Measurements from ENCODE around the gene TNS3.

TNS3 gene

DNA sequence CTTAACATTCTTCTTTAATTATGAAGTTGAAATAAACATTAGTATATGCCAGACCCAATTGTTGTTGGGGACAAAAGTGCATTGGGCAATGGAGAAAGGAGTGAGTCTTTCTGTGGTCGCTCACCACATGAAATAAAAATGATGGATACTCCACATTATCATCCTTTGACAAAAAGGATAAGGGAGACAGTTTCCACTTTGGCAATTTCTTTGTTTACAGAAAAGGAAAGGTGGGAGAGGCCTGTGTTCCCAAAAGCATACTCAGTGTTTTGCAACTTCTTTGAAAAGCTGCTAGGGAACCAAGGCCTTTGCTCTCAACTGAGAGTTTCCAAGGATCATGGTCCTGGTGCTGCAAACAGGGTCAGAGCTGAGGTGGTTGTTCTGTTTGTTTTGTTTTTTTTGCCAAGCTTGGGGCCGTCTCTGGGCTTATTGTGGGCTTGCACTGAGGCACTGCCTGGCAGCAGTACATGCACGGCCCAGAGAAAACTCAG, 341.9 kb downstream of the TNS3 start:
- no peaks in the 10 kb centered on the region for H3K27me3 Mint-ChIP-seq
- H3K9me3 Mint-ChIP-seq: no peaks in the 10 kb centered on the region
- H3K4me1 Mint-ChIP-seq: no peaks in the 10 kb centered on the region
- H3K4me3 Mint-ChIP-seq: no peak overlapping the region
- ATAC-seq (no peak), DNase-seq (no peak)
- no peak overlapping the region for H3K27ac Mint-ChIP-seq

- DNase-seq: no peak
- H3K9me3 Mint-ChIP-seq: no peaks in the 10 kb centered on the region
- no peaks in the 10 kb centered on the region for H3K27me3 Mint-ChIP-seq
- H3K4me1 Mint-ChIP-seq: no peaks in the 10 kb centered on the region
- H3K27ac Mint-ChIP-seq: no peak overlapping the region
- no peak for ATAC-seq
- no peak overlapping the region for H3K4me3 Mint-ChIP-seq
Observed at GRCh38 chr7:47239034-47239433, 342.9 kb downstream of the TNS3 start.

GRCh38 chr7:47236480-47237129, 345.3 kb downstream of the TNS3 start:
- no peaks in the 10 kb centered on the region for H3K9me3 Mint-ChIP-seq

GRCh38 chr7:47233996-47234395, 347.9 kb downstream of the TNS3 start:
- H3K4me3 Mint-ChIP-seq: no peak overlapping the region
- ATAC-seq (no peak), DNase-seq (no peak)
- H3K27me3 Mint-ChIP-seq: peaks cover 3% of the 10 kb centered on the region
- H3K9me3 Mint-ChIP-seq: no peaks in the 10 kb centered on the region
- no peak overlapping the region for H3K27ac Mint-ChIP-seq
- H3K4me1 Mint-ChIP-seq: no peaks in the 10 kb centered on the region

More at GRCh38 chr7:47236480-47237129, 345.3 kb downstream of the TNS3 start:
- ATAC-seq (no peak), DNase-seq (no peak)
- Mint-ChIP-seq H3K27ac (no peak overlapping the region), H3K4me3 (no peak overlapping the region), H3K27me3 (no peaks in the 10 kb centered on the region), H3K4me1 (no peaks in the 10 kb centered on the region)

DNA sequence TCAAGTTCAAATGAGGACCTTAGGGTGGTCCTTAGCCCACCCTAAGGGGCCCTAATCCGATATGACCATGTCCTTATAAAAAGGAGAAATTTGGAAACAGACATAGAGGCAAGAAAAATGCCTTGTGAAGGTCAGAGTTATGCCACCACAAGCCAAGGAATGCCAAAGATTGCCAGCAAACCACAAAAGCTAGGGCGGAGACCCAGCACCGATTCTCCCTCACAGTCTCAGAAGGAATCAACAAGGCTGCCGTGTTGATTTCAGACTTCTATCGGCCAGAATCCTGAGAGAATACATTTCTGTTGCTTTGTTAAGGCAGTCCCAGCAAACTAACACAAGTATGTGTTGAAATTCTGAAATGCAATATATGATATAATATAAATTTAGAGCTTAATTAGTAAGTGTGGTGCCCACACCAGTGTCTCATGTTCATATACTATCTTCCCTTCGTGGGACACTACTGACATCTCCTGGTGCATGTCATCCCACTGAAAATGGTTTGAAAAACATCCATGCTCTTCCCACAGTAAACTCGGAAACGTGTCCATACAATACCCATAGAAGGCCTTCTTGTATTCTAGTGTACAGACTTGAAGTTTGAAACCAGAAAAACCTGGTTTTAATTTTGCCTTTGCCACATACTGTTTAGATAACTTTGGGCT, 349.0 kb downstream of the TNS3 start:
- no peaks in the 10 kb centered on the region for H3K4me1 Mint-ChIP-seq
- H3K27me3 Mint-ChIP-seq: peaks cover 10% of the 10 kb centered on the region
- no peak overlapping the region for H3K27ac Mint-ChIP-seq
- DNase-seq (no peak), ATAC-seq (no peak)
- H3K4me3 Mint-ChIP-seq: no peak overlapping the region
- no peaks in the 10 kb centered on the region for H3K9me3 Mint-ChIP-seq

GRCh38 chr7:47231627-47232026, 350.3 kb downstream of the TNS3 start:
- no peak for ATAC-seq
- Mint-ChIP-seq H3K27me3 (peaks cover 22% of the 10 kb centered on the region), H3K4me3 (no peak overlapping the region), H3K9me3 (no peaks in the 10 kb centered on the region), H3K4me1 (no peaks in the 10 kb centered on the region), H3K27ac (no peak overlapping the region)
- no peak for DNase-seq

DNA sequence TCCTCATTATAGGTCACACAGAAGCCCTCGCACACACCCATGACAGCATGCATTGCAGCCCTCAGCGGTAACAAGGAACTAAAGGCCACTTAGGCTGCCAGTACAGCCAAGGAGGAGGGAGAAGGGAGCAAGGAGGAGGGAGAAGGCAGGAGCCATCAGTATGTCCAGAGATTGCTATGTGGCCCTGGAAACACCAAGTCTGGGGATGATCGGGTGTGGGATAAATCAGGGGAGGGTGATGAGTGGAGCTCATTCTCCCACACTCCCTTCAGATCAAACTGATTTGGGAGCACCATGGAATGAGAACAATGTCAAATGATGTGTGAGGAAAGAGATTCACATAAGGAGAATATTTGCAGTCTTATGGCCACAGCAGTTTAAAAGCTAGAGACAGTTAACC, 350.9 kb downstream of the TNS3 start:
- Mint-ChIP-seq H3K27ac (no peak overlapping the region), H3K27me3 (peaks cover 22% of the 10 kb centered on the region), H3K9me3 (no peaks in the 10 kb centered on the region), H3K4me3 (no peak overlapping the region), H3K4me1 (no peaks in the 10 kb centered on the region)
- no peak for ATAC-seq
- no peak for DNase-seq

GRCh38 chr7:47228386-47229014, 353.4 kb downstream of the TNS3 start:
- Mint-ChIP-seq H3K27me3 (peaks cover 36% of the 10 kb centered on the region), H3K4me1 (no peaks in the 10 kb centered on the region), H3K4me3 (no peak overlapping the region), H3K9me3 (no peaks in the 10 kb centered on the region), H3K27ac (no peak overlapping the region)
- DNase-seq: no peak
- ATAC-seq: no peak

DNA sequence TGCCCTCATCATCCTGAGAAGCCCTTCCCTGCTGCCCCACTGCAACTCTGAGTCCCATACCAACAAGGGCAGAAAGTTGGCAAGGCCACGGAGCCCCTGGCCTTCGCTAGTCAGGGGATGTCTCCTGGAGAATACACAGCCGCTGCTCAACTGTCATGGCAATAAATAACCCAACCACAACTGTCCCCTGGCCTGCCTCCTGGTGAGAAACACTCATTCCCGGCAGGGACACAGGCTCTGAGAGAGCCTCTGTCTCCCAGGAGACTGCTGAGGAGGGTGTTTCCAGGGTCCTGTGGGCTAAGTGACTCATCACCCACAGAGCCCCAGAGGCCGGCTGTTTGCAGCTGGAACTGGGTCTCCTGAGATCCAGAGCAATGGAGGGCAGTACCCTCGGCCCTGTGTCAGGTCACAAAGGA, 354.1 kb downstream of the TNS3 start:
- Mint-ChIP-seq H3K27me3 (peaks cover 37% of the 10 kb centered on the region), H3K4me1 (no peaks in the 10 kb centered on the region), H3K27ac (no peak overlapping the region), H3K4me3 (no peak overlapping the region), H3K9me3 (no peaks in the 10 kb centered on the region)
- DNase-seq: no peak
- ATAC-seq: no peak

DNA sequence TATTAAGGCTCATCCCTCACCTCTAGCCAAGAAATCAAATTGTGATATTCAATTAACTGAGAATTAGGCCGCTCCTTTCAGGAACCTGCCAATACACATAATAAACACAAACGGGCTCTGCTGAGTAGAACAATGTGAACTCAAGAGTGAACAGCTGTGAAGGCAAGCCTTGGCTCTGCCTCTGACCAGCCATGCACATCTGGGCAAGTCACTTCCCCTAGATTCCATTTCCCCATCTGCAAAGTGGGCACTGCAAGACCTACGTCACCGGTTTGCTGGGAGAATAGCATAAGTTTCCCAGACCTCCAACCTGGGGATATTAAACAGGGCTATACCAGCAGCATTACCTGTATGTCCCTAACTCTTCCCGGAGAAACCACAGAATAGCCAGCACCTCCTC, 355.2 kb downstream of the TNS3 start:
- no peaks in the 10 kb centered on the region for H3K4me1 Mint-ChIP-seq
- H3K27me3 Mint-ChIP-seq: peaks cover 37% of the 10 kb centered on the region
- no peak for DNase-seq
- no peak overlapping the region for H3K27ac Mint-ChIP-seq
- H3K9me3 Mint-ChIP-seq: no peaks in the 10 kb centered on the region
- no peak for ATAC-seq
- H3K4me3 Mint-ChIP-seq: no peak overlapping the region

DNA sequence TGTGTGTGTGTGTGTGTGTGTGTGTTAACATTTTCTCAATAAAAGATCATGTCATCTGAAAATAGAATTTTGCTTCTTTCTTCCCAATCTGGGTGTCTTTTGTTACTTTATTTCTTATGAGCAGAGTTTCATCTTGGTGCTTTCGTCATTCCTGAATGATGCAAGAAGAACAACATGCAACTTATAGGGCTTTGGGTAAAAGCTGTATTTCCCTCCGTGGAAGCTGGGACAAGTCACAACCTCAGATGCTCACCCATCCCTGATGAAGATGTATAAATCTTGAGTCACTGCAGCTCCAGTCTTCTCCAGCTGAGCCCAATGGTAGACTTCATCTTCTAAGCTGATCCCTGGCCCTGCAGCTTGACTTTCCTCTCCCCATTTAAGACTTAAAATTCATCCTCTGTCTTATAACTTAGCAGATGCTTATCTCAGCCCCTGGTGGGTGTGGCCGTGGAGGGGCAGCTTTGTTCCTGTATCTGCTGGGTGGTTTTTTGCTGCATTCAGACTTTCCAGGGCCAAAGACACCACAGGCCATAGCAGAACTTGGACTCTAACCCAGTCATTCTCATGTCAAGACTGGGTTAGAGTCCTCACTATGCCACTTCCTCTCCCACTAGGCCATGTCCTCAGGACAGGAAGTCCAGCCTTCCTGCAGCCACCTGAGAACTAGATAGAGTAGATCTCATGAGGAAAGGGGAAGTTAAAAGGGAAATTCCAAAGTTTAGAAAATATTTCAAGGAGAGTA, 356.4 kb downstream of the TNS3 start:
- ATAC-seq: no peak
- peaks cover 37% of the 10 kb centered on the region for H3K27me3 Mint-ChIP-seq
- DNase-seq: no peak
- no peaks in the 10 kb centered on the region for H3K4me1 Mint-ChIP-seq
- H3K9me3 Mint-ChIP-seq: no peaks in the 10 kb centered on the region
- no peak overlapping the region for H3K4me3 Mint-ChIP-seq
- peak overlapping the region in 1 of 2 donors; percentile 88 for H3K27ac Mint-ChIP-seq

Data from stimulated activated naive CD8-positive, alpha-beta T cell treated with anti-CD3 and anti-CD28 coated beads, Interleukin-15, amount 100 ng/mL, for 72 hours (primary cell).